HepG2 (cell line): ENCODE results near the gene RPL35A. TPM values are rescaled to one million over a fixed set of nuclear protein-coding genes. Genes with fewer than 3 reads are reported as not detected.

Experiments used
- FOSL1 ChIP-seq: sonication (generic); formaldehyde crosslinking; IDR thresholded peaks from 2 replicates; pipeline ENCODE4 v1.9.0; 2021; ENCODE audit warnings: missing genetic modification reagents, borderline replicate concordance
- HNRNPK ChIP-seq: fragments of 200-400 bp; formaldehyde crosslinking; IDR thresholded peaks from 2 replicates; pipeline ENCODE4 v1.6.1; 2018; ENCODE audit warnings: low read length, low read depth, moderate library complexity, mild to moderate bottlenecking; ENCODE audit not compliant: poor library complexity, severe bottlenecking
- JUNB ChIP-seq: sonication (generic); formaldehyde crosslinking; IDR thresholded peaks from 2 replicates; pipeline ENCODE4 v1.8.0; 2022; ENCODE audit warnings: missing genetic modification reagents, mild to moderate bottlenecking, borderline replicate concordance
- KDM5B ChIP-seq: sonication (generic); formaldehyde crosslinking; IDR thresholded peaks from 2 replicates; pipeline ENCODE4 v1.4.0; 2020; ENCODE audit warnings: missing genetic modification reagents, mild to moderate bottlenecking, borderline replicate concordance
- KMT2B ChIP-seq: IDR thresholded peaks from 2 replicates; pipeline ENCODE4 v1.6.1; 2016; ENCODE audit warnings: missing genetic modification reagents, missing compliant biosample characterization
- MYPOP ChIP-seq: sonication (generic); formaldehyde crosslinking; IDR thresholded peaks from 2 replicates; pipeline ENCODE4 v1.8.1; 2023; ENCODE audit warnings: mild to moderate bottlenecking, moderate library complexity, missing genetic modification reagents
- NFKB2 ChIP-seq: sonication (generic); formaldehyde crosslinking; IDR thresholded peaks from 2 replicates; pipeline ENCODE4 v1.4.0; 2020; ENCODE audit warnings: missing genetic modification reagents, borderline replicate concordance
- NFYB ChIP-seq: sonication (generic); formaldehyde crosslinking; IDR thresholded peaks from 2 replicates; pipeline ENCODE4 v1.4.0; 2020; ENCODE audit warnings: missing genetic modification reagents
- PRMT3 ChIP-seq: sonication (generic); formaldehyde crosslinking; IDR thresholded peaks from 2 replicates; pipeline ENCODE4 v1.8.1; 2022; ENCODE audit warnings: low read depth, mild to moderate bottlenecking, moderate library complexity, missing genetic modification reagents, borderline replicate concordance
- RFXANK ChIP-seq: IDR thresholded peaks from 2 replicates; pipeline ENCODE4 v1.6.1; 2016
- STAT6 ChIP-seq: sonication (generic); formaldehyde crosslinking; IDR thresholded peaks from 2 replicates; pipeline ENCODE4 v1.4.0; 2020; ENCODE audit warnings: missing genetic modification reagents, mild to moderate bottlenecking, borderline replicate concordance
- YEATS2 ChIP-seq: sonication (generic); formaldehyde crosslinking; IDR thresholded peaks from 2 replicates; pipeline ENCODE4 v1.4.0; 2020; ENCODE audit warnings: missing genetic modification reagents, borderline replicate concordance
- ZNF256 ChIP-seq: sonication (generic); formaldehyde crosslinking; conservative IDR thresholded peaks from 2 replicates; pipeline ENCODE4 v1.4.0; 2020; ENCODE audit warnings: missing genetic modification reagents
- polyA plus RNA-seq, 8 experiments: library from polyadenylated mRNA; depleted of rRNA in 3 of 8; stranded (reverse) in 7 of 8; unstranded in 1 of 8; fragments of >200 nt; fragmentation: Illumina TruSeq in 4 of 8; extraction: Trizol in 4 of 8; gene quantifications; 2 replicates each; pipeline versions ENCODE4 v1.2.1 to v1.2.3, GENCODE V29; 2011 to 2016; ENCODE audit warnings: low read depth in 4 of 8, missing spikeins in 1 of 8, mixed read lengths in 1 of 8; ENCODE audit not compliant: insufficient read depth in 1 of 8
- total RNA-seq, 5 experiments: library from RNA; depleted of rRNA; stranded (reverse); fragments of >200 nt; fragmentation: Illumina TruSeq; extraction: Trizol; gene quantifications; 2 replicates each; pipeline ENCODE4 v1.2.3, GENCODE V29; 2016; ENCODE audit warnings: low read depth in 1 of 5
- TF ChIP-seq, protein P1 (sequence below): sonication (generic); formaldehyde crosslinking; IDR thresholded peaks from 2 replicates; pipeline ENCODE4 v1.5.1; 2020; ENCODE audit warnings: mild to moderate bottlenecking, missing genetic modification reagents, moderate library complexity
- TF ChIP-seq, protein P2 (sequence below): sonication (generic); formaldehyde crosslinking; IDR thresholded peaks from 2 replicates; pipeline ENCODE4 v1.5.0; 2020; ENCODE audit warnings: mild to moderate bottlenecking, missing genetic modification reagents
- TF ChIP-seq, protein P3 (sequence below): sonication (generic); formaldehyde crosslinking; conservative IDR thresholded peaks from 2 replicates; pipeline ENCODE4 v1.8.1; 2023; ENCODE audit warnings: missing genetic modification reagents

Gene RPL35A
- total and polyA plus RNA-seq, 2 of the 13 experiments (the other 11 are each of a cell fraction or from before 2014, with no cell fraction given): 1,001 to 1,582 TPM

DNA sequence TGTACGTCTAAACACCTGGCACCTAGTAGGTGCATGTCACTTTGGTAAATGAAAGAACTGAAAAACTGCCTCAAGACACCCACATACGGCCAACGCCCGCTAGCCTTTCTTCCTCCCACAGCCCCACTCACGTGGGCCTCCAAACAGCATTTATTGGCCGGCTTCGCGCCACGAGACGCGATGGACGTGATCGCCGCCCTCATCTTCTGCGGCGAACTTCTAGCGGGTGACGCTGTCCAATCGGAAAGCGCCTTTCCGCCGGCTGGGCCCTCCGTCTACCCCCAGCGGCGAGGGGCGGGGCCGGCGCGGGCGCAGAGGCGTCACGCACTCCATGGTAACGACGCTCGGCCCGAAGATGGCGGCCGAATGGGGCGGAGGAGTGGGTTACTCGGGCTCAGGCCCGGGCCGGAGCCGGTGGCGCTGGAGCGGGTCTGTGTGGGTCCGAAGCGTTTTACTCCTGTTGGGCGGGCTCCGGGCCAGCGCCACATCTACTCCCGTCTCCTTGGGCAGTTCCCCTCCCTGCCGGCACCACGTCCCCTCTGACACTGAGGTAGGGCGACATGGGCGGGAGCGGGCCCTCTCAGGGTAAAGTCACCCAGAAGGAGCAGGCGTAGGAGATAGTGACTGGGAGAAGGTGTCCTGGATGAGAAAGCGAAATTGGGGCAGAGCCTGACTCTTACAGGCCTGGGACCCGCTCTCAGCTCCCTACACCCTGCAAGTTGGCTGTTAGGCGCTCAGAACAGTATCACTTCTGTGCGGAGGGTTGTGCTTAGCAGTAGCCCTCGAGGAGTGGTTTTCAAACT is 10.1 kb downstream of the RPL35A start, which contains the start of gene LMLN (continued):
- TF ChIP-seq, protein P1, sequence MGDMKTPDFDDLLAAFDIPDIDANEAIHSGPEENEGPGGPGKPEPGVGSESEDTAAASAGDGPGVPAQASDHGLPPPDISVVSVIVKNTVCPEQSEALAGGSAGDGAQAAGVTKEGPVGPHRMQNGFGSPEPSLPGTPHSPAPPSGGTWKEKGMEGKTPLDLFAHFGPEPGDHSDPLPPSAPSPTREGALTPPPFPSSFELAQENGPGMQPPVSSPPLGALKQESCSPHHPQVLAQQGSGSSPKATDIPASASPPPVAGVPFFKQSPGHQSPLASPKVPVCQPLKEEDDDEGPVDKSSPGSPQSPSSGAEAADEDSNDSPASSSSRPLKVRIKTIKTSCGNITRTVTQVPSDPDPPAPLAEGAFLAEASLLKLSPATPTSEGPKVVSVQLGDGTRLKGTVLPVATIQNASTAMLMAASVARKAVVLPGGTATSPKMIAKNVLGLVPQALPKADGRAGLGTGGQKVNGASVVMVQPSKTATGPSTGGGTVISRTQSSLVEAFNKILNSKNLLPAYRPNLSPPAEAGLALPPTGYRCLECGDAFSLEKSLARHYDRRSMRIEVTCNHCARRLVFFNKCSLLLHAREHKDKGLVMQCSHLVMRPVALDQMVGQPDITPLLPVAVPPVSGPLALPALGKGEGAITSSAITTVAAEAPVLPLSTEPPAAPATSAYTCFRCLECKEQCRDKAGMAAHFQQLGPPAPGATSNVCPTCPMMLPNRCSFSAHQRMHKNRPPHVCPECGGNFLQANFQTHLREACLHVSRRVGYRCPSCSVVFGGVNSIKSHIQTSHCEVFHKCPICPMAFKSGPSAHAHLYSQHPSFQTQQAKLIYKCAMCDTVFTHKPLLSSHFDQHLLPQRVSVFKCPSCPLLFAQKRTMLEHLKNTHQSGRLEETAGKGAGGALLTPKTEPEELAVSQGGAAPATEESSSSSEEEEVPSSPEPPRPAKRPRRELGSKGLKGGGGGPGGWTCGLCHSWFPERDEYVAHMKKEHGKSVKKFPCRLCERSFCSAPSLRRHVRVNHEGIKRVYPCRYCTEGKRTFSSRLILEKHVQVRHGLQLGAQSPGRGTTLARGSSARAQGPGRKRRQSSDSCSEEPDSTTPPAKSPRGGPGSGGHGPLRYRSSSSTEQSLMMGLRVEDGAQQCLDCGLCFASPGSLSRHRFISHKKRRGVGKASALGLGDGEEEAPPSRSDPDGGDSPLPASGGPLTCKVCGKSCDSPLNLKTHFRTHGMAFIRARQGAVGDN: peak; percentile 93
- peak; percentile 76; the same call in 1 of the 2 replicates for TF ChIP-seq YEATS2
- TF ChIP-seq, protein P2, sequence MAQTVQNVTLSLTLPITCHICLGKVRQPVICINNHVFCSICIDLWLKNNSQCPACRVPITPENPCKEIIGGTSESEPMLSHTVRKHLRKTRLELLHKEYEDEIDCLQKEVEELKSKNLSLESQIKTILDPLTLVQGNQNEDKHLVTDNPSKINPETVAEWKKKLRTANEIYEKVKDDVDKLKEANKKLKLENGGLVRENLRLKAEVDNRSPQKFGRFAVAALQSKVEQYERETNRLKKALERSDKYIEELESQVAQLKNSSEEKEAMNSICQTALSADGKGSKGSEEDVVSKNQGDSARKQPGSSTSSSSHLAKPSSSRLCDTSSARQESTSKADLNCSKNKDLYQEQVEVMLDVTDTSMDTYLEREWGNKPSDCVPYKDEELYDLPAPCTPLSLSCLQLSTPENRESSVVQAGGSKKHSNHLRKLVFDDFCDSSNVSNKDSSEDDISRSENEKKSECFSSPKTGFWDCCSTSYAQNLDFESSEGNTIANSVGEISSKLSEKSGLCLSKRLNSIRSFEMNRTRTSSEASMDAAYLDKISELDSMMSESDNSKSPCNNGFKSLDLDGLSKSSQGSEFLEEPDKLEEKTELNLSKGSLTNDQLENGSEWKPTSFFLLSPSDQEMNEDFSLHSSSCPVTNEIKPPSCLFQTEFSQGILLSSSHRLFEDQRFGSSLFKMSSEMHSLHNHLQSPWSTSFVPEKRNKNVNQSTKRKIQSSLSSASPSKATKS (CRISPR knock-in tag): no peak
- peak; percentile 83; the same call in 1 of the 2 replicates for TF ChIP-seq KMT2B (CRISPR knock-in tag)
- TF ChIP-seq KDM5B (CRISPR knock-in tag): peak; percentile 55; the same call in 1 of the 2 replicates
- 0 out of 2 replicates have a peak, but pooled peaks have one; percentile 32 for TF ChIP-seq PRMT3 (CRISPR knock-in tag)
- no peak for TF ChIP-seq FOSL1
- 0 out of 2 replicates have a peak, but pooled peaks have one; percentile 34 for TF ChIP-seq MYPOP (CRISPR knock-in tag)
- peak; percentile 71; the same call in 1 of the 2 replicates for TF ChIP-seq NFKB2
- TF ChIP-seq NFYB: peak; percentile 92
- no peak for TF ChIP-seq JUNB (CRISPR knock-in tag)
- no peak for TF ChIP-seq HNRNPK
- TF ChIP-seq ZNF256 (CRISPR knock-in tag): no peak
- TF ChIP-seq STAT6 (CRISPR knock-in tag): no peak; the same call in 1 of the 2 replicates
- TF ChIP-seq, protein P3, sequence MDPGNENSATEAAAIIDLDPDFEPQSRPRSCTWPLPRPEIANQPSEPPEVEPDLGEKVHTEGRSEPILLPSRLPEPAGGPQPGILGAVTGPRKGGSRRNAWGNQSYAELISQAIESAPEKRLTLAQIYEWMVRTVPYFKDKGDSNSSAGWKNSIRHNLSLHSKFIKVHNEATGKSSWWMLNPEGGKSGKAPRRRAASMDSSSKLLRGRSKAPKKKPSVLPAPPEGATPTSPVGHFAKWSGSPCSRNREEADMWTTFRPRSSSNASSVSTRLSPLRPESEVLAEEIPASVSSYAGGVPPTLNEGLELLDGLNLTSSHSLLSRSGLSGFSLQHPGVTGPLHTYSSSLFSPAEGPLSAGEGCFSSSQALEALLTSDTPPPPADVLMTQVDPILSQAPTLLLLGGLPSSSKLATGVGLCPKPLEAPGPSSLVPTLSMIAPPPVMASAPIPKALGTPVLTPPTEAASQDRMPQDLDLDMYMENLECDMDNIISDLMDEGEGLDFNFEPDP (CRISPR knock-in tag): no peak
- TF ChIP-seq RFXANK: no peak
